ENCODE measurements around the gene STXBP5.
A peak's percentile ranks its signal among the peaks of the same experiment; 100 is the strongest.

The STXBP5 gene

GRCh38 chr6:147204060-147204785 lies at the start of gene STXBP5:
STXBP5 (plus strand) TSS chr6:147204417; CDS start chr6:147204533, 116 bp downstream.
- Mint-ChIP-seq H3K4me1 (peaks cover 14 to 24% of the 10 kb centered on the region in 2 donors), H3K36me3 (no peaks in the 10 kb centered on the region), H3K4me3 (peak within 1 kb of the TSS; percentile 92 to 98), H3K27ac (peak within 1 kb of the TSS; percentile 97), H3K9me3 (no peaks in the 10 kb centered on the region), H3K27me3 (peaks cover 0 to 4% of the 10 kb centered on the region in 2 donors)
- ATAC-seq (replicated peaks) (peak; percentile 33 to 41), DNase-seq (peak; percentile 20)

- Mint-ChIP-seq H3K36me3 (no peaks in the 10 kb centered on the region), H3K4me3 (no peak overlapping the region), H3K27me3 (peaks cover 14 to 30% of the 10 kb centered on the region in 2 donors), H3K27ac (no peak overlapping the region), H3K9me3 (no peaks in the 10 kb centered on the region), H3K4me1 (no peaks in the 10 kb centered on the region)
- DNase-seq = no peak
- no peak for ATAC-seq (replicated peaks)
Observed at GRCh38 chr6:147154454-147154853, 49.8 kb upstream of the STXBP5 start.

DNA sequence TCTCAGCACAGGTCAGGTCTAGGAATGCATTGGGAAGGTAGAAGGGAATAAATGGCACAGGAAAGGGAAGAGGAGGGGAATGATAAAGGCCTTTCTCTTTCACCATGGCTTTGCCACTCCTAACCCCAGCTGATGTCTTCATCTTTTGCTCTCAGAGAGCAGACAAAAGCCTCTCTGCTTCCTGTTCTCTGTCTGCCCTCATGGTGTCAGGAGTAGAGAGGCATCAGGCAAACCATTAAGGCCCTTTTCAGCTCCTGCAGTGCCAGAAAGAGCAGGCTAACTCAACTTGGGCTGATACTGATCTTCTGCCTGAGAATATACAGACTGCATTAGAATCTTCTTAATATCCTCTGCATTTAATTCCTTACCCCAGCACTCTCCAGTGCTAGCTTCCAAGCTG lies 48.0 kb upstream of the STXBP5 start:
- ATAC-seq (replicated peaks) = no peak
- no peak overlapping the region for H3K4me3 Mint-ChIP-seq
- no peak for DNase-seq
- no peaks in the 10 kb centered on the region for H3K4me1 Mint-ChIP-seq
- H3K9me3 Mint-ChIP-seq = no peaks in the 10 kb centered on the region
- no peaks in the 10 kb centered on the region for H3K36me3 Mint-ChIP-seq
- H3K27me3 Mint-ChIP-seq = peaks cover 17 to 30% of the 10 kb centered on the region in 2 donors
- H3K27ac Mint-ChIP-seq = no peak overlapping the region

DNA sequence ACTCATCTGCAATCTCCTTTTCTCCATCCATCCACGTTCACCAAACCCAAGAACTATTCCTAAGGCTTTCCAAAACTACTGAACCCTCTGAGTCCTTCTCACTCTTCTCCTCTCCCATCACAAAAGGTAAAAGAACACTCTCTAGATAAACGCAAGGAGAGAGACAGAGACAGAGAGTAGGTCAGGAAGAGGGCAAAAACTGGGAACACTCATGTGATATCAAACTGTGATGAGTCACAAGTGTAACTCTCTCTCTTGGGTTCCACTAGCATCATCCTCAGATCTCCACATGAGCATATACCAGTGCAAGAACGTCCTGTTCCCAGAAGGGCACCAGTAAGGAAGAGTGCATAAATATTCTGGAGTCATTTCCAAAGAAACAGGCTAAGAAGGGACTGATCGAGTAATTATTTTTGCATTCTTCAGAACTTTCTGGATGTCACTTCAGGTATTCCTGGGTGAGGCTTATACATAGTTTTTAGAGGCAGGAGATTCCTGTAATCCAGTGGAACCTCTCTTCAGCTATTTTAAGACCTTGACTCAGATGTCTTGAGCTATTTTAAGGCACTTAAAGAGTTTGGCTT lies 47.3 kb upstream of the STXBP5 start:
- no peak for ATAC-seq (replicated peaks)
- H3K9me3 Mint-ChIP-seq = no peaks in the 10 kb centered on the region
- H3K36me3 Mint-ChIP-seq = no peaks in the 10 kb centered on the region
- no peak for DNase-seq
- peaks cover 17 to 30% of the 10 kb centered on the region in 2 donors for H3K27me3 Mint-ChIP-seq
- no peaks in the 10 kb centered on the region for H3K4me1 Mint-ChIP-seq
- H3K27ac Mint-ChIP-seq = no peak overlapping the region
- no peak overlapping the region for H3K4me3 Mint-ChIP-seq

DNA sequence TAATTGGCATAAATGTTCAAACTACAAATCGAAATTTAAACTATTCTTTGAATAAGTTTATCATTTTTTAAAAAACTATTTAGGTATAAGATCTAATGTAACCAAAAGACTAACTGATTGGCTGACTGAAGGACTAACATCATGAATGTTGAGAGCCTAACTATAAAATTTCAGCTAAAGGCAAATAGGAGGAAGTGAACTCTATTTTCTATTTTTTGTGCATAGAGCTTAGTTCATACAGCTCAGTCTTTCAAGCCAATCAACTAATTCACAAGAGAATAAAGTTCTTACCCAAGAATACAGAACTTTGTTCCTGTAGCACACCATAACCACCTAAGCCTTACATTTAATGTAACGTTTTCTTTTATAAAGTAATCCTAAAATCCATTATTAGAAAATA lies 46.3 kb upstream of the STXBP5 start:
- Mint-ChIP-seq H3K9me3 (no peaks in the 10 kb centered on the region), H3K4me1 (no peaks in the 10 kb centered on the region), H3K27me3 (peaks cover 13 to 25% of the 10 kb centered on the region in 2 donors)

GRCh38 chr6:147158881-147159280 lies 45.3 kb upstream of the STXBP5 start:
- Mint-ChIP-seq H3K36me3 (no peaks in the 10 kb centered on the region), H3K27ac (no peak overlapping the region), H3K4me3 (no peak overlapping the region), H3K27me3 (peaks cover 8 to 18% of the 10 kb centered on the region in 2 donors), H3K4me1 (no peaks in the 10 kb centered on the region), H3K9me3 (no peaks in the 10 kb centered on the region)
- no peak for DNase-seq
- ATAC-seq (replicated peaks) = no peak

More for the DNA sequence above, 46.3 kb upstream of the STXBP5 start:
- DNase-seq = no peak
- H3K27ac Mint-ChIP-seq = no peak overlapping the region
- ATAC-seq (replicated peaks) = no peak
- H3K36me3 Mint-ChIP-seq = no peaks in the 10 kb centered on the region
- no peak overlapping the region for H3K4me3 Mint-ChIP-seq

- Mint-ChIP-seq H3K27me3 (peaks cover 8 to 12% of the 10 kb centered on the region in 2 donors), H3K9me3 (no peaks in the 10 kb centered on the region), H3K4me1 (no peaks in the 10 kb centered on the region), H3K36me3 (no peaks in the 10 kb centered on the region), H3K27ac (no peak overlapping the region), H3K4me3 (no peak overlapping the region)
- no peak for ATAC-seq (replicated peaks)
- DNase-seq = no peak
Observed at GRCh38 chr6:147159536-147160374, 44.5 kb upstream of the STXBP5 start.

DNA sequence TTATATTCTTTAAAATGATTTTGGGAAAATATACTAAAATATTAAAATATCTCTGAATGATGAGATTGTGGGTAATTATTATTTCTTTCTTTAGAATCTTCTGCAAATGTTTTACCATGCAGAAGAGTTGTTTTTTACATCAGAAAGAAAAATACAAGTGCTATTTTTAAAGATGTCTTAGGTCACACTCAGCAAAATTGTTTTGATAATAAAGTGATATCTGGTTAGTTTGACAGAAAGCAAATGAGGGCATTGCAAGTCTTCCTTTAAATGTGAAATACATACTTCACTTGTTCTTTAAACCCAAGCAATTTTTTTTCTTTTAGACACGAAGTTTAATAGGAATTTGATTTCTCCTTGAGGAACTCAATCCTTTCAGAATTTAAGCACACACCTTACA lies 43.6 kb upstream of the STXBP5 start:
- H3K27ac Mint-ChIP-seq = no peak overlapping the region
- no peak for ATAC-seq (replicated peaks)
- no peaks in the 10 kb centered on the region for H3K9me3 Mint-ChIP-seq
- peaks cover 10 to 12% of the 10 kb centered on the region in 2 donors for H3K27me3 Mint-ChIP-seq
- no peak overlapping the region for H3K4me3 Mint-ChIP-seq
- H3K36me3 Mint-ChIP-seq = no peaks in the 10 kb centered on the region
- no peak for DNase-seq
- no peaks in the 10 kb centered on the region for H3K4me1 Mint-ChIP-seq

GRCh38 chr6:147161253-147161973 lies 42.8 kb upstream of the STXBP5 start:
- DNase-seq (no peak), ATAC-seq (replicated peaks) (no peak)
- Mint-ChIP-seq H3K36me3 (no peaks in the 10 kb centered on the region), H3K27me3 (peaks cover 6 to 12% of the 10 kb centered on the region in 2 donors), H3K27ac (no peak overlapping the region), H3K4me3 (no peak overlapping the region), H3K9me3 (no peaks in the 10 kb centered on the region), H3K4me1 (no peaks in the 10 kb centered on the region)

- Mint-ChIP-seq H3K9me3 (no peaks in the 10 kb centered on the region), H3K4me1 (no peaks in the 10 kb centered on the region), H3K27ac (no peak overlapping the region), H3K27me3 (peaks cover 0 to 8% of the 10 kb centered on the region in 2 donors), H3K36me3 (no peaks in the 10 kb centered on the region), H3K4me3 (no peak overlapping the region)
- ATAC-seq (replicated peaks) (no peak), DNase-seq (no peak)
Observed at GRCh38 chr6:147161974-147162495, 42.2 kb upstream of the STXBP5 start.

- H3K27ac Mint-ChIP-seq = no peak overlapping the region
- H3K27me3 Mint-ChIP-seq = peaks cover 0 to 8% of the 10 kb centered on the region in 2 donors
- H3K4me3 Mint-ChIP-seq = no peak overlapping the region
- H3K4me1 Mint-ChIP-seq = no peaks in the 10 kb centered on the region
- H3K36me3 Mint-ChIP-seq = no peaks in the 10 kb centered on the region
- ATAC-seq (replicated peaks) = no peak
- DNase-seq = no peak
- no peaks in the 10 kb centered on the region for H3K9me3 Mint-ChIP-seq
Observed at GRCh38 chr6:147164761-147165160, 39.5 kb upstream of the STXBP5 start.

DNA sequence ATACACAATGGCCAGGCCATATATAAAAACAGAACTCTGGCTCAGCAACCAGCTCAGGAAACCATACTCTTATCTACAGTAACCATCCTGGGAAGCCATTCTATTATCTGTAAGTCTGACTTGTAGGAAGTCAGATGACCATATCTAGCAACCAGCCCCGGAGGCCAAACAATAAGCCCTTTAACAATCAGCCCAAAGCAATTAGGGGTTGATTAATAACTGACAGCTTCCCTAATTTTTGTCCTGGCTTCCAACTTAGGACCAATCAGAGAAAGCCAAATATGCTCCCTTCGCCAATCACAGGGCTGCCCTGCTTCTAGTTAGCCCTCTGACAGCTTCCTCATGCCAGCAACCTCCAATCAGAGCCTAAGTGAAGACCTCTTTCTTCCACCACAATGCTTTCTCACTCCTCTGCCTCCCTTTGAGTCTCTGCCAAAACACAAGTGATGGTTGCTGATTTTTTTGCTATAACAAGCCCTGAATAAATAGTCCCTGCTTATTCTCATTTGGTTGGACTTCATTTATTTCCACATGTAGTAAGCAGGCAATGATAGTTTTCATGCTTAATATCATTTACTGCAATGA lies 37.8 kb upstream of the STXBP5 start:
- ATAC-seq (replicated peaks) = no peak
- H3K4me3 Mint-ChIP-seq = no peak overlapping the region
- peaks cover 0 to 4% of the 10 kb centered on the region in 2 donors for H3K27me3 Mint-ChIP-seq
- DNase-seq = no peak
- no peaks in the 10 kb centered on the region for H3K36me3 Mint-ChIP-seq
- no peaks in the 10 kb centered on the region for H3K4me1 Mint-ChIP-seq
- no peaks in the 10 kb centered on the region for H3K9me3 Mint-ChIP-seq
- no peak overlapping the region for H3K27ac Mint-ChIP-seq

GRCh38 chr6:147166992-147167391 lies 37.2 kb upstream of the STXBP5 start:
- ATAC-seq (replicated peaks) = no peak
- Mint-ChIP-seq H3K4me3 (no peak overlapping the region), H3K27ac (no peak overlapping the region), H3K9me3 (no peaks in the 10 kb centered on the region), H3K27me3 (peaks cover 0 to 4% of the 10 kb centered on the region in 2 donors), H3K36me3 (no peaks in the 10 kb centered on the region), H3K4me1 (no peaks in the 10 kb centered on the region)
- no peak for DNase-seq
